H1 (cell line): ENCODE measurements around the gene HEATR1. TPM values are rescaled to one million over a fixed set of nuclear protein-coding genes. Genes with fewer than 3 reads are reported as not detected.

Experiments
- BACH1 ChIP-seq: IDR thresholded peaks from 2 replicates; pipeline ENCODE4 v1.6.1; 2012; ENCODE audit warnings: low read length, improper control_type of control experiment
- CHD7 ChIP-seq: fragments of 300-600 bp; sonication (generic); IDR thresholded peaks from 2 replicates; pipeline ENCODE4 v1.7.1; 2012; ENCODE audit warnings: low read length, moderate library complexity, mild to moderate bottlenecking, inconsistent platforms; ENCODE audit not compliant: insufficient replicate concordance
- E2F6 ChIP-seq: IDR thresholded peaks from 2 replicates; pipeline ENCODE4 v1.6.1; 2012; ENCODE audit warnings: inconsistent platforms
- EP300 ChIP-seq, 2 experiments: IDR thresholded peaks; 1 replicate in 1 of 2; 2 replicates in 1 of 2; pipeline ENCODE4 v1.6.1; 2011 to 2012; ENCODE audit warnings: low read depth in 2 of 2, low read length in 2 of 2, mild to moderate bottlenecking in 2 of 2, borderline replicate concordance in 1 of 2, inconsistent platforms in 1 of 2, moderate library complexity in 1 of 2
- MAFK ChIP-seq: IDR thresholded peaks from 2 replicates; pipeline ENCODE4 v1.6.1; 2012; ENCODE audit warnings: low read depth, mild to moderate bottlenecking, improper control_type of control experiment, low read length
- POU5F1 ChIP-seq: IDR thresholded peaks from 2 replicates; pipeline ENCODE4 v1.6.1; 2011; ENCODE audit warnings: low read depth, mild to moderate bottlenecking, low read length, moderate library complexity
- SP1 ChIP-seq: IDR thresholded peaks from 2 replicates; pipeline ENCODE4 v1.6.1; 2011; ENCODE audit warnings: low read depth, low read length
- YY1 ChIP-seq: IDR thresholded peaks from 2 replicates; pipeline ENCODE4 v1.6.1; 2011; ENCODE audit warnings: low read depth, mild to moderate bottlenecking, low read length
- polyA plus RNA-seq, 7 experiments: library from polyadenylated mRNA; depleted of rRNA in 3 of 7; stranded (reverse) in 5 of 7; unstranded in 2 of 7; fragments of >200 nt in 5 of 7; fragments of 200-250 nt in 2 of 7; gene quantifications; 1 replicate in 5 of 7; 2 replicates in 1 of 7; 4 replicates in 1 of 7; pipeline versions ENCODE4 v1.2.1 to v1.2.3, GENCODE V29; 2011 to 2013; ENCODE audit warnings: missing spikeins in 2 of 7, mixed read lengths in 2 of 7
- total RNA-seq: library from RNA; stranded (reverse); fragmentation: NEBNext Ultra II Directional; extraction: Animal tissue kit (Norgen Biotek cat#: 25700); gene quantifications from 2 replicates; pipeline ENCODE4 v1.2.1, GENCODE V29; 2021
- TF ChIP-seq, protein P1 (sequence below), 3 experiments: IDR thresholded peaks; 1 replicate in 2 of 3; 2 replicates in 1 of 3; pipeline versions ENCODE4 v1.5.1 to v1.6.1; 2011; ENCODE audit warnings: low read length in 3 of 3, mild to moderate bottlenecking in 3 of 3, inconsistent platforms in 2 of 3, low read depth in 1 of 3, moderate library complexity in 1 of 3; ENCODE audit not compliant: insufficient read depth in 1 of 3; ENCODE audit errors: control extremely low read depth in 1 of 3

Gene HEATR1
- total and polyA plus RNA-seq, 2 of the 8 experiments (the other 6 are each of a cell fraction or from before 2014, with no cell fraction given), result 13.0 to 95.8 TPM

GRCh38 chr1:236556606-236557005 lies 47.7 kb downstream of the HEATR1 start (continued):
- no peak for TF ChIP-seq CHD7
- no peak for TF ChIP-seq BACH1
- no peak for TF ChIP-seq YY1
- no peak for TF ChIP-seq POU5F1
- no peak for TF ChIP-seq E2F6
- no peak for TF ChIP-seq EP300 (IDR thresholded peaks at IDR 0.05; ENCODE audit: borderline replicate concordance in 1 of 2, low read depth in 2 of 2, low read length in 2 of 2)
- TF ChIP-seq, protein P1, sequence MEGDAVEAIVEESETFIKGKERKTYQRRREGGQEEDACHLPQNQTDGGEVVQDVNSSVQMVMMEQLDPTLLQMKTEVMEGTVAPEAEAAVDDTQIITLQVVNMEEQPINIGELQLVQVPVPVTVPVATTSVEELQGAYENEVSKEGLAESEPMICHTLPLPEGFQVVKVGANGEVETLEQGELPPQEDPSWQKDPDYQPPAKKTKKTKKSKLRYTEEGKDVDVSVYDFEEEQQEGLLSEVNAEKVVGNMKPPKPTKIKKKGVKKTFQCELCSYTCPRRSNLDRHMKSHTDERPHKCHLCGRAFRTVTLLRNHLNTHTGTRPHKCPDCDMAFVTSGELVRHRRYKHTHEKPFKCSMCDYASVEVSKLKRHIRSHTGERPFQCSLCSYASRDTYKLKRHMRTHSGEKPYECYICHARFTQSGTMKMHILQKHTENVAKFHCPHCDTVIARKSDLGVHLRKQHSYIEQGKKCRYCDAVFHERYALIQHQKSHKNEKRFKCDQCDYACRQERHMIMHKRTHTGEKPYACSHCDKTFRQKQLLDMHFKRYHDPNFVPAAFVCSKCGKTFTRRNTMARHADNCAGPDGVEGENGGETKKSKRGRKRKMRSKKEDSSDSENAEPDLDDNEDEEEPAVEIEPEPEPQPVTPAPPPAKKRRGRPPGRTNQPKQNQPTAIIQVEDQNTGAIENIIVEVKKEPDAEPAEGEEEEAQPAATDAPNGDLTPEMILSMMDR (IDR thresholded peaks at IDR 0.05; ENCODE audit: control extremely low read depth in 1 of 3, insufficient read depth in 1 of 3, low read depth in 1 of 3, low read length in 3 of 3), result no peak
- no peak for TF ChIP-seq SP1
- TF ChIP-seq MAFK, result no peak
